Effector memory CD4-positive, alpha-beta T cell (primary cell): ENCODE measurements around the gene KLF3.
"Not testable (repeated sequence)": the region's sequence is repeated elsewhere in the genome, so short reads cannot be mapped to it uniquely, and the experiment has no call there.

Experiments
- DNase-seq, 3 donors: peaks; one replicate each; pipeline ENCODE4 v3.0.0-alpha.2; 2020
- H3K27ac ChIP-seq: 2 replicates; pipeline ENCODE4 v1.7.0; 2013; ENCODE audit warnings: mild to moderate bottlenecking, low read length, moderate library complexity; ENCODE audit not compliant: insufficient read depth, poor library complexity, severe bottlenecking
- H3K27me3 ChIP-seq: replicated peaks from 2 replicates; pipeline ENCODE4 v1.7.0; 2013; ENCODE audit warnings: mild to moderate bottlenecking, low read length; ENCODE audit not compliant: insufficient read depth, control insufficient read depth, poor library complexity, severe bottlenecking
- H3K36me3 ChIP-seq: 2 replicates; pipeline ENCODE4 v1.7.0; 2013; ENCODE audit warnings: mild to moderate bottlenecking, low read length, moderate library complexity; ENCODE audit not compliant: control insufficient read depth, insufficient read depth
- H3K4me1 ChIP-seq: 2 replicates; pipeline ENCODE4 v1.7.0; 2013; ENCODE audit warnings: low read length, mild to moderate bottlenecking; ENCODE audit not compliant: control insufficient read depth, insufficient read depth, poor library complexity, severe bottlenecking
- H3K4me3 ChIP-seq: 2 replicates; pipeline ENCODE4 v1.7.0; 2013; ENCODE audit warnings: low read length, low read depth, mild to moderate bottlenecking; ENCODE audit not compliant: insufficient read depth, poor library complexity, severe bottlenecking
- H3K9me3 ChIP-seq: 2 replicates; pipeline ENCODE4 v1.7.0; 2013; ENCODE audit warnings: mild to moderate bottlenecking, low read length, moderate library complexity; ENCODE audit not compliant: control insufficient read depth
- total RNA-seq, 3 donors: gene quantifications; one replicate each; lab custom pipeline; 2026; lab: John Stamatoyannopoulos, UW

Gene KLF3
- total RNA-seq = 114 to 180 (median 169) reads per million in 3 donors

DNA sequence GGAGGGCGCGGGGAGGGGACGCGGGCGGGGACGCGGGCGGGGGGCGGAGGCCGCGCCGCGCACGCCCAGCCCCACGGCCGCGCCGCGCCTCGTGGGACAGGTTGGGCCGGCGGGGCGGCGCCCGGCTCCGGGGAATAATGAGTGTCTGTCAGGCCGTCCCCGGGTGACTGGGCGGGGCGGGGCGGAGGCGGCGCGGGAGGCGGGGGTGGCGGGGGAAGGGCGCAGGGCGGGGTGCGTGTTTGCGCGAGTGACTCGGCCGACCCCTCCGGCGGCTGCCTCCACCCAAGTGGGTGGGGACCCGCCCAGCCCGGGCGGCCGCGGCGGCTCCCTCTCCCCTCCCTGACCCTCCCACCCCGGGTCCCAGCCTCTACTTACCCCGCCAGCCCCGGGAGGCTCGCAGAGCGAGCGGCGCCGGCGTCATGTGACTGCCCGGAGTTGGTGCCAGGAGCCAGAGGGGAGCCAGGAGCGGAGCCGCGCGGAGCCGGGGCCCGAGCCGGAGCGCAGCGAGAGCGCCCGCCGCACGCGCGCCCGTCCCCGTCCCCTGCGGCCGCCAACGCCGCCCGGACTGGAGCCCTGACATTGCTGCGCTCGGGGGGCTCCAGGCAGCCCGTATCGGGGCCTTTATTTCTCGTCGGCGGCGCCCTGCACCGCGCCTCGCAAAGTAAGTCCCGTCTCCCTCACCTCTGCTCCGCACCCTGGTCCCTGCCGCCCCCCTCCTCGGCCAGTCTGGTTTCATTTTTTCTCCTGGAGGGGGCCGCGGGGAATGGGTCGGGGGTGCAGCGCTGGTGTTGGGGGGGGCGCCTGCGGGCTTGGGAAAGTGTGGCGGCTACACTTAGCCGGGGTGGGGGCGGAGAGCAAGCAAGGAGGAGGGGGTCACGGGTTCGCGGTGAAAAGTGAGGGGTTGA, at the start of gene KLF3:
Gene KLF3, plus strand, starts transcription at position 399 of the 905 bp plus-strand sequence. CDS start 16,427 bp downstream, outside the sequence.
- Histone ChIP-seq H3K4me1 (peaks cover 18% of the 10 kb centered on the region), H3K27ac (peak within 1 kb of the TSS; percentile 90), H3K9me3 (no peaks in the 10 kb centered on the region)

DNA sequence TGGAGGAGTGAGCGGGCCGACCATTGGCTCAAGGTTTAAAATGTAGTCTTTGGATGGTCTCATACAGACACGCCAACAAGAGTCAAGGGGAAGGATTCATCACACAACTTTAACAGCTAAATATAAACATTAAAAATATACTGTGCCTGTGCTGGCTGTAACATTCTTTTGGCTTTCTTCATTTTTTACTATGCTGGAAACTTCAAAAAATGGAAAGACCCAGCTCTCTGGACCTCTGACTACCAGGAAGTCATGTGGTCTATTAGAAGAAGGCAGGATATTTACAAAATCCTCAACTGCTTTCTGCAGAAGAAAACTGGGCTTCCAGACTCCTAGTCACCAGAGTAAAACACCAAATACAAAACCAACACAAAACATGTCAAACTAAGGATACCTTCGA, 49.8 kb upstream of the KLF3 start:
- H3K27ac ChIP-seq = no peak overlapping the region
- no peaks in the 10 kb centered on the region for H3K4me1 ChIP-seq
- no peak for DNase-seq
- no peak overlapping the region for H3K4me3 ChIP-seq
- no peaks in the 10 kb centered on the region for H3K36me3 ChIP-seq
- H3K9me3 ChIP-seq = no peaks in the 10 kb centered on the region
- H3K27me3 ChIP-seq = no peaks in the 10 kb centered on the region

More for the DNA sequence above, at the start of gene KLF3:
- Histone ChIP-seq H3K27me3 (no peaks in the 10 kb centered on the region), H3K4me3 (peak within 1 kb of the TSS; percentile 88), H3K36me3 (no peaks in the 10 kb centered on the region)
- DNase-seq = peak; percentile 89 to 92 (median 90)

DNA sequence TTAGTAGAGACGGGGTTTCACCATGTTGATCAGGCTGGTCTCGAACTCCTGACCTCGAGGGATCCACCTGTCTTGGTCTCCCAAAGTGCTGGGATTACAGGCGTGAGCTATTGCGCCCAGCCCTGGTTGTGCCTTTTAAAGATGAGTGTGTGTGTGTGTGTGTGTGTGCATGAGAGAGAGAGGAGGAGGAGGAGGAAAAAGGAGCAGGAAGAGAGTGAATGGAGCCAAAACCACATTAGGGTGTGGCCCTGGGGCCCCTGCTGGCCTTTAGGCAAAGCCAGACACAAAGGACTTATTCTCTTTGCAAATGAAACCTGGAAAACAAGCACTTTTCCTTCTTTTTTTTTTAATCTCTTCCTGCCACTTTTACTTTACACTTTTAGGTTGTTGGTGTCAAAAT, 48.2 kb upstream of the KLF3 start:
- H3K27ac ChIP-seq = no peak overlapping the region

DNA sequence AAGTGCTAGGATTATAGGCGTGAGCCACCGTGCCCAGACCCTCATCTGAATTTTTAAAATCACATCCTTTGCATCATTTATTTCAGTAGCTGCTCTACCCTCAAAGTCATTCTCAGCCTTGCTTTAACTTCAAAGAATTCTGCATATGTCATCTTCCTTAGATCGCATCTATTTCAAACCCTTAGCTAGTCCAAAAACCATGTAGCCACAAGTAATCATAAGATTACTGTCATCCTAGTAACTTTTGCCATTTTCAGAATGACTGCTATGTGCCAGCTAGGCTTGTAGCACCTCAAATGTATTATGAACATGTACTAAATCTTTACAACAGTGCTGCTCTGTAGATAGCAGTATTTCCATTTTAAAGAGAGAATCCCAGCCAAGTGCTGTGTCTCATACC, 45.5 kb upstream of the KLF3 start:
- H3K27ac ChIP-seq = no peak overlapping the region
- H3K36me3 ChIP-seq = no peaks in the 10 kb centered on the region
- H3K9me3 ChIP-seq = no peaks in the 10 kb centered on the region
- no peaks in the 10 kb centered on the region for H3K27me3 ChIP-seq
- DNase-seq = no peak
- H3K4me3 ChIP-seq = no peak overlapping the region
- H3K4me1 ChIP-seq = no peaks in the 10 kb centered on the region

More for the DNA sequence above, 48.2 kb upstream of the KLF3 start:
- Histone ChIP-seq H3K36me3 (no peaks in the 10 kb centered on the region), H3K4me3 (no peak overlapping the region), H3K9me3 (no peaks in the 10 kb centered on the region), H3K27me3 (no peaks in the 10 kb centered on the region), H3K4me1 (no peaks in the 10 kb centered on the region)
- no peak for DNase-seq

DNA sequence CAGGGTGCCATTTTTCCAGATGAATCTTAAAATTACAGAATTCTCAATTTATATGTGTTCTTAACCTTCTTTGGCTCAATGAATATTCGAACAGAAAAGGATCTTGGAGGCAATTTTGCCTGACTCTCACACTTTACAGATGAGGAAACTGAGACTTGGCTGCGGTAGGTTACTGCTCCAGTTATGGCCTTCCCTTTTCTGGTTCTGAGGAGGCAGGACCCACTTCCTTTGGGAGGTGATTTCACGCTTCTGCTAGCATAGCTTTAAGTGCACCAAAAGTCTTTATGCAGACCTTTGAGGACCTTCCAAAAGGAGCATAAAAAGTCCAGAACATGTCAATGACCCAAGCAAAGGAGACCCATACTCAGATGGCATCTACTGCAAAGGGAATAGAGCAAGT, 44.7 kb upstream of the KLF3 start:
- no peak for DNase-seq
- H3K36me3 ChIP-seq = no peaks in the 10 kb centered on the region
- H3K9me3 ChIP-seq = no peaks in the 10 kb centered on the region
- H3K4me1 ChIP-seq = no peaks in the 10 kb centered on the region
- H3K4me3 ChIP-seq = no peak overlapping the region
- H3K27ac ChIP-seq = no peak overlapping the region
- H3K27me3 ChIP-seq = no peaks in the 10 kb centered on the region

DNA sequence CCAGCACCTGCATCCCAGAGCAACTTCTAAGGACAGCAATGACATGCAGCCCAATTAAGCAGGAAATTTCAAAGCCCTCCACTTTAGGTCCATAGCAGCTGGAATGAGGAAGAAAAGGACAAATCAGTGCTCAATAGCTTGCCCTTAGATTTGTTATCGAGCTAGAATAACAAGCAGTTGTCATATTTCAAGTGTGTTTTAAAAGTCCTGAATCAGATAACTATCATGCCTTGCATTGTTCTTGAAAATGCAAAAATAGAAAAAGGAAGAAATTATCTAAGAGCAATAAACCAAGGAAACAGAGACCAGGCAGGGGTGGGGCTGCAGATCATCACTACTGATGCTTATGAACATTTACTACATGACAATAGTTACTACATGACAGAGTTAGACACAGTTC, 43.9 kb upstream of the KLF3 start:
- H3K36me3 ChIP-seq = no peaks in the 10 kb centered on the region
- no peak for DNase-seq
- H3K4me3 ChIP-seq = no peak overlapping the region
- H3K27ac ChIP-seq = no peak overlapping the region
- H3K4me1 ChIP-seq = no peaks in the 10 kb centered on the region
- no peaks in the 10 kb centered on the region for H3K9me3 ChIP-seq
- H3K27me3 ChIP-seq = no peaks in the 10 kb centered on the region

DNA sequence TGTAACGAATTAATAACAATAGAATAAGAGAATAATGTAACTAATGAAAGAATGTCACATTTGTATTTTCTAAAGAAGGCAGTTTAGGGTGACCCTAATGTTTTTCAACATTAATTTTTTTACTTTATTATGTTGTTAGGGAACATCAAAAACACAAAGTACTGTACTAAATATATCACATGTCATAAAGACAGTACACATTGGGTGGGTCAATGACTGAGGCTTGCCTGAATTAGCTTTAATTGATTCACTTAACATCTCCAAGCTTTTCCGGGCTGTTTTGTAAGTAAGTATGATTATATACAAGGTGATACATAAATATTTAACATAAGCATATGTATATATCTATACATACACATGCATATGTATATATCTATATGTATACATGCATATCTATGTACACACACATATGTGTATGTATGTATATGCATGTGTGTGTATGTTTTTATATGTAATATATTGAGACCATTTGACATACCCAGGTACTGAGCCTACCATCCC, 43.4 kb upstream of the KLF3 start:
- H3K36me3 ChIP-seq = no peaks in the 10 kb centered on the region
- no peak overlapping the region for H3K27ac ChIP-seq
- no peaks in the 10 kb centered on the region for H3K27me3 ChIP-seq
- no peaks in the 10 kb centered on the region for H3K4me1 ChIP-seq
- DNase-seq = no peak
- no peaks in the 10 kb centered on the region for H3K9me3 ChIP-seq
- no peak overlapping the region for H3K4me3 ChIP-seq

DNA sequence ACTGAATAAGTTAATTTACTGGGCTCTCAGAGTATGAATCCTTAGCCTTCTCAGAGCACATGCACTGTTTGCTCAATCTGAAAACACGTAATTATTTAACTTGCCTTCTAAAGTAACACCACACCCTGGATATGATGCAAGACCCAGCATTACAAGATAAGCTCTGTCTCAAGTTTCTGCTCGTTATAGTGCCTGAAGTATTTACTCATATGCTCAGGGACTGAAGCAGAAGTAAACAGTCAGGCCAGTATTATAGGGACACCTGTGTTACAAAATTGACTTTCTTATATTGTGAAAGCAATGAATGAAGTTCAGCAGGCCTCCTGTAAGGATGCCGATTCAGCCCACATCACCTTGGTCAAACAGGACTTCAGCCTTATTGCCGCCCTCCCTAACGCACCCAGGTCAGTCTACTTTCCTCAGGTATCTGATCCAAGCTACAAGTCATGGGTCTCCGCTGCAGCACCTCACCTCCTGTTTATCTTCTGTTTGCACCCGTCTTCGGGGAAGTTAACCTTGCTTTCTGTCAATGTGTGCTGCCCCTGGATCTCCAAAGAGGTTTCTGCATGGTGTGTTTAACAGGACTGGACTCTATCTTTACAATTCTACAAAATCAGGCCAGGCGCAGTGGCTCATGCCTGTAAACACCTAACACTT, 42.8 kb upstream of the KLF3 start:
- H3K4me1 ChIP-seq = no peaks in the 10 kb centered on the region
- no peaks in the 10 kb centered on the region for H3K36me3 ChIP-seq
- H3K27ac ChIP-seq = no peak overlapping the region
- no peak for DNase-seq
- no peaks in the 10 kb centered on the region for H3K9me3 ChIP-seq
- no peaks in the 10 kb centered on the region for H3K27me3 ChIP-seq
- H3K4me3 ChIP-seq = no peak overlapping the region

DNA sequence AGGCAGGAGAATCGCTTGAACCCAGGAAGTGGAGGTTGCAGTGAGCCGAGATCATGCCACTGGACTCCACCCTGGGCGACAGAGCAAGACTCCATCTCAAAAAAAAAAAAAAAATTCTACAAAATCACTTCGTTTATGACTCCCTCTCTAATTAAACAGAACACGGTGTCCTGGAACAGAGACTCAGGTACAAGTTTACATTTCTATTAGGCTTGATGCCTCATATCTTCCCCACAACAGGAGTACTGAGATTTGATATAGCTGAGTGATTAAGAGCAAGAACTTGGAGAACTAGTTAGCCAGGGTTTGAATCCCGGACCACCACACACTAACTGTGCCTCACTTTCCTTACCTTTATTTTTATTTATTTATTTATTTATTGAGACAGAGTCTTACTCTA, 42.2 kb upstream of the KLF3 start:
- Histone ChIP-seq H3K9me3 (no peaks in the 10 kb centered on the region), H3K27me3 (no peaks in the 10 kb centered on the region), H3K36me3 (no peaks in the 10 kb centered on the region), H3K4me1 (no peaks in the 10 kb centered on the region), H3K27ac (no peak overlapping the region), H3K4me3 (no peak overlapping the region)
- DNase-seq = no peak

DNA sequence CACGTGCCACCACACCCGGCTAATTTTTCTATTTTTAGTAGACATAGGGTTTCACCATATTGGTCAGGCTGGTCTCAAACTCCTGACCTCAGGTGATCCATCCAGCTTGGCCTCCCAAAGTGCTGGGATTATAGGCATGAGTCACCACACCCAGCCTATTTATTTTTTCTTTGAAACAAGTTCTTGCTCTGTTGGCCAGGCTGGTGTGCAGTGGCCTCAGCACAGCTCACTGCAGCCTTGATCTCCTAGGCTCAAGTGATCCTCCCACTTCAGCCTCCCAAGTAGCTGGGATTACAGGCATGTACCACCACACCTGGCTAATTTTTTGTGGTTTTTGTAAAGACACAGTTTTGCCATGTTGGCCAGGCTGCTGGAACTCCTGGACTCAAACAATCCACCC, 41.7 kb upstream of the KLF3 start:
- DNase-seq, H3K36me3 ChIP-seq, H3K27me3 ChIP-seq, H3K27ac ChIP-seq, H3K4me1 ChIP-seq, H3K4me3 ChIP-seq, H3K9me3 ChIP-seq: not testable (repeated sequence)
